ENCODE data around the gene NBAS.

DNA sequence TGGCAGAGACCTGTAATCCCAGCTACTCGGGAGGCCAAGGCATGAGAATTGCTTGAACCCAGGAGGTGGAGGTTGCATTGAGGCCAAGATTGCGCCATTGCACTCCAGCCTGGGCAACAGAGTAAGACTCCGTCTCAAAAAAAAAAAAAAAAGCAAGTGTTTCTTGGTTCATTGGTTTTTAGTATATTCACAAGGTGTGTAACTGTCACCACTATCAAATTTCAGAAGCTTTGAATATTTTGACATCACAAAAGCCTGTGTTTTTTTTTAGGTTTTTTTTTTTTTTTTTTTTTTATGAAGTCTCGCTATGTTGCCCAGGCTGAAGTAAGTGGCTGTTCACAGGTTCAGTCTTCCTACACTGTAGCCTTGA lies 47.2 kb upstream of the NBAS start:
- TF ChIP-seq POLR2A (IDR thresholded peaks at IDR 0.05; ENCODE audit: low read depth, low read length) (no peak), POLR2AphosphoS5 (IDR thresholded peaks at IDR 0.05; ENCODE audit: low read depth, low read length) (no peak), TAF1 (IDR thresholded peaks at IDR 0.05; ENCODE audit: borderline replicate concordance, low read depth, low read length) (no peak)

All from GM12892 (cell line).